Testis (tissue), 2 donors: ENCODE measurements around the gene FGB.

Experiments used
- POLR2A ChIP-seq: fragments of 450-650 bp; IDR thresholded peaks from one replicate; pipeline ENCODE4 v1.6.1; 2017; ENCODE audit warnings: antibody characterized with exemption, mild to moderate bottlenecking, moderate library complexity
- TF ChIP-seq, protein P1 (sequence below), 3 experiments: fragments of 450-650 bp in 2 of 3; fragments of 200-600 bp in 1 of 3; sonication (generic) in 1 of 3; IDR thresholded peaks; one replicate each; pipeline ENCODE4 v1.5.1; 2016 to 2019; ENCODE audit warnings: antibody characterized with exemption in 3 of 3, mild to moderate bottlenecking in 2 of 3, moderate library complexity in 1 of 3

DNA sequence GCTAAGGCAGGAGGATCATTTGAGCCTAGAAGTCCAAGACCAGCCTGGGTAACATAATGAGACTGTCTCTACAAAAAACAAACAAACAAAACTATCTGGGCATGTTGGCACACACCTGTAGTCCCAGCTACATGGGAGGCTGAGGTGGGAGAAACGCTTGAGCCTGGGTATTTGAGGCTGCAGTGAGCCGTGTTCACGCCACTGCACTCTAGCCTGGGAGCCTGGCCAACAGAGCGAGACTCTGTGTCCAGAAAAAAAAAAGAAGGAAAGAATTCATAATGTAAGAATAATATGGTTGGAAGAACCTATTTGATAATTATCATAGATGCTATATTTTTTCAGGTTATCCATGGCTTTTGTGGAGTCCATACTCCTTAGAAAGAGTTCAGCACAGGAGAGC lies 45.2 kb upstream of the FGB start:
- TF ChIP-seq, protein P1, sequence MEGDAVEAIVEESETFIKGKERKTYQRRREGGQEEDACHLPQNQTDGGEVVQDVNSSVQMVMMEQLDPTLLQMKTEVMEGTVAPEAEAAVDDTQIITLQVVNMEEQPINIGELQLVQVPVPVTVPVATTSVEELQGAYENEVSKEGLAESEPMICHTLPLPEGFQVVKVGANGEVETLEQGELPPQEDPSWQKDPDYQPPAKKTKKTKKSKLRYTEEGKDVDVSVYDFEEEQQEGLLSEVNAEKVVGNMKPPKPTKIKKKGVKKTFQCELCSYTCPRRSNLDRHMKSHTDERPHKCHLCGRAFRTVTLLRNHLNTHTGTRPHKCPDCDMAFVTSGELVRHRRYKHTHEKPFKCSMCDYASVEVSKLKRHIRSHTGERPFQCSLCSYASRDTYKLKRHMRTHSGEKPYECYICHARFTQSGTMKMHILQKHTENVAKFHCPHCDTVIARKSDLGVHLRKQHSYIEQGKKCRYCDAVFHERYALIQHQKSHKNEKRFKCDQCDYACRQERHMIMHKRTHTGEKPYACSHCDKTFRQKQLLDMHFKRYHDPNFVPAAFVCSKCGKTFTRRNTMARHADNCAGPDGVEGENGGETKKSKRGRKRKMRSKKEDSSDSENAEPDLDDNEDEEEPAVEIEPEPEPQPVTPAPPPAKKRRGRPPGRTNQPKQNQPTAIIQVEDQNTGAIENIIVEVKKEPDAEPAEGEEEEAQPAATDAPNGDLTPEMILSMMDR (IDR thresholded peaks at IDR 0.05): no peak
- TF ChIP-seq POLR2A: no peak
